ENCODE measurements around the gene EVI5L.
"Not testable (repeated sequence)": the region's sequence is repeated elsewhere in the genome, so short reads cannot be mapped to it uniquely, and the experiment has no call there.

EVI5L gene

GRCh38 chr19:7829561-7830271 is at the start of gene EVI5L:
TSS of gene EVI5L (plus strand) at chr19:7830218. CDS start at chr19:7846543, 16,325 bp downstream.
- DNase-seq (ENCODE audit: low spot score) = peak; percentile 100

GRCh38 chr19:7781157-7781556 is 48.9 kb upstream of the EVI5L start:
- no peak for DNase-seq (ENCODE audit: low spot score)

GRCh38 chr19:7783991-7784423 is 46.0 kb upstream of the EVI5L start:
- DNase-seq (ENCODE audit: low spot score) = no peak

GRCh38 chr19:7784856-7785255 is 45.2 kb upstream of the EVI5L start:
- DNase-seq (ENCODE audit: low spot score) = no peak

GRCh38 chr19:7787141-7787540 is 42.9 kb upstream of the EVI5L start:
- DNase-seq (ENCODE audit: low spot score) = no peak

- no peak for DNase-seq (ENCODE audit: low spot score)
Measured at GRCh38 chr19:7787602-7788177, 42.3 kb upstream of the EVI5L start.

GRCh38 chr19:7788178-7788932 is 41.7 kb upstream of the EVI5L start:
- DNase-seq (ENCODE audit: low spot score) = no peak

GRCh38 chr19:7788933-7789323 is 41.1 kb upstream of the EVI5L start:
- no peak for DNase-seq (ENCODE audit: low spot score)

GRCh38 chr19:7789447-7789846 is 40.6 kb upstream of the EVI5L start:
- no peak for DNase-seq (ENCODE audit: low spot score)

GRCh38 chr19:7790416-7790815 is 39.6 kb upstream of the EVI5L start:
- DNase-seq (ENCODE audit: low spot score) = no peak

- DNase-seq (ENCODE audit: low spot score) = no peak
Measured at GRCh38 chr19:7792281-7792680, 37.7 kb upstream of the EVI5L start.

- not testable (repeated sequence) for DNase-seq (ENCODE audit: low spot score)
Measured at GRCh38 chr19:7792701-7793100, 37.3 kb upstream of the EVI5L start.

GRCh38 chr19:7793493-7793892 is 36.5 kb upstream of the EVI5L start:
- DNase-seq (ENCODE audit: low spot score) = no peak

- DNase-seq (ENCODE audit: low spot score) = peak; percentile 91
Measured at GRCh38 chr19:7795555-7796161, 34.4 kb upstream of the EVI5L start.

GRCh38 chr19:7799640-7800355 is 30.2 kb upstream of the EVI5L start:
- DNase-seq (ENCODE audit: low spot score) = peak; percentile 67

GRCh38 chr19:7801020-7801570 is 28.9 kb upstream of the EVI5L start:
- DNase-seq (ENCODE audit: low spot score) = no peak

GRCh38 chr19:7806234-7806633 is 23.8 kb upstream of the EVI5L start:
- DNase-seq (ENCODE audit: low spot score) = no peak

GRCh38 chr19:7806876-7807275 is 23.1 kb upstream of the EVI5L start:
- no peak for DNase-seq (ENCODE audit: low spot score)

- no peak for DNase-seq (ENCODE audit: low spot score)
Measured at GRCh38 chr19:7808108-7808507, 21.9 kb upstream of the EVI5L start.

GRCh38 chr19:7811989-7812388 is 18.0 kb upstream of the EVI5L start:
- no peak for DNase-seq (ENCODE audit: low spot score)

GRCh38 chr19:7815325-7815724 is 14.7 kb upstream of the EVI5L start:
- no peak for DNase-seq (ENCODE audit: low spot score)

- DNase-seq (ENCODE audit: low spot score) = not testable (repeated sequence)
Measured at GRCh38 chr19:7816040-7816439, 14.0 kb upstream of the EVI5L start.

All from kidney capillary endothelial cell (primary cell).